GM10248 (cell line): ENCODE measurements around the gene NFATC3.
A peak's percentile ranks its signal among the peaks of the same experiment; 100 is the strongest.

ENCODE experiments used
- CTCF ChIA-PET: fragments of 300-600 bp; sonication (Branson Sonifier 250); formaldehyde crosslinking; extraction: SDS; loops from one replicate; lab custom pipeline; 2021; ENCODE audit warnings: antibody characterized with exemption; lab: Yijun Ruan, JAX
- POLR2A ChIA-PET: fragments of 350-650 bp; sonication (Branson Sonifier 250); formaldehyde crosslinking; extraction: SDS; loops from one replicate; lab custom pipeline; 2020; ENCODE audit warnings: antibody characterized with exemption; lab: Yijun Ruan, JAX
- DNase-seq: peaks from one replicate; pipeline ENCODE4 v3.0.0; 2012; ENCODE audit errors: extremely low spot score
- TF ChIP-seq, protein P1 (sequence below): IDR thresholded peaks from 2 replicates; pipeline ENCODE4 v1.5.1; 2012; ENCODE audit warnings: mild to moderate bottlenecking, low read depth; ENCODE audit errors: extremely low read depth, missing control alignments, control extremely low read depth

Gene NFATC3

GRCh38 chr16:68233085-68233834 lies 148.1 kb downstream of the NFATC3 start:
- ChIA-PET CTCF (no interaction called here), POLR2A (no interaction called here)
- DNase-seq: no peak
- TF ChIP-seq, protein P1, sequence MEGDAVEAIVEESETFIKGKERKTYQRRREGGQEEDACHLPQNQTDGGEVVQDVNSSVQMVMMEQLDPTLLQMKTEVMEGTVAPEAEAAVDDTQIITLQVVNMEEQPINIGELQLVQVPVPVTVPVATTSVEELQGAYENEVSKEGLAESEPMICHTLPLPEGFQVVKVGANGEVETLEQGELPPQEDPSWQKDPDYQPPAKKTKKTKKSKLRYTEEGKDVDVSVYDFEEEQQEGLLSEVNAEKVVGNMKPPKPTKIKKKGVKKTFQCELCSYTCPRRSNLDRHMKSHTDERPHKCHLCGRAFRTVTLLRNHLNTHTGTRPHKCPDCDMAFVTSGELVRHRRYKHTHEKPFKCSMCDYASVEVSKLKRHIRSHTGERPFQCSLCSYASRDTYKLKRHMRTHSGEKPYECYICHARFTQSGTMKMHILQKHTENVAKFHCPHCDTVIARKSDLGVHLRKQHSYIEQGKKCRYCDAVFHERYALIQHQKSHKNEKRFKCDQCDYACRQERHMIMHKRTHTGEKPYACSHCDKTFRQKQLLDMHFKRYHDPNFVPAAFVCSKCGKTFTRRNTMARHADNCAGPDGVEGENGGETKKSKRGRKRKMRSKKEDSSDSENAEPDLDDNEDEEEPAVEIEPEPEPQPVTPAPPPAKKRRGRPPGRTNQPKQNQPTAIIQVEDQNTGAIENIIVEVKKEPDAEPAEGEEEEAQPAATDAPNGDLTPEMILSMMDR: no peak

DNA sequence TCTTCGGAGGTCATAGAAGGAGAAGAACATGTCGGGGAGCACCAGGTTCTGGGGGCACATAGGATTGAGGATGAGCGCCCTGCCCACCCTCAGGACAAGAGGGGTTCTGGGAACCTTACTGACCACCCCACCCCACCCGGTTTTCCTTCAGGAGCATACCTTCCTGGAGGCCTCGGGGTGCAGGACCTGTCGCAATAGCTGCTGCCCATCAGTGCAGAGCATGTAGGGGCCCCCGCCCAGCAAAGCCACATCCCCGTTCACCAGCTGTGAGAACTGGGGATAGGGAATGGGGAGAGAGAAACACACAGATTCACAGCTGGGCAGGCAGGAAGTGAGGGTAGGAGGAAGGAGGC lies 148.6 kb downstream of the NFATC3 start:
- CTCF ChIA-PET: interaction anchor here (1.3 kb wide), 1 partner anchor 93 kb away, joined by 3 read pairs; no protein-coding TSS in a partner anchor
- POLR2A ChIA-PET: no interaction called here
- TF ChIP-seq, protein P1: no peak
- no peak for DNase-seq

DNA sequence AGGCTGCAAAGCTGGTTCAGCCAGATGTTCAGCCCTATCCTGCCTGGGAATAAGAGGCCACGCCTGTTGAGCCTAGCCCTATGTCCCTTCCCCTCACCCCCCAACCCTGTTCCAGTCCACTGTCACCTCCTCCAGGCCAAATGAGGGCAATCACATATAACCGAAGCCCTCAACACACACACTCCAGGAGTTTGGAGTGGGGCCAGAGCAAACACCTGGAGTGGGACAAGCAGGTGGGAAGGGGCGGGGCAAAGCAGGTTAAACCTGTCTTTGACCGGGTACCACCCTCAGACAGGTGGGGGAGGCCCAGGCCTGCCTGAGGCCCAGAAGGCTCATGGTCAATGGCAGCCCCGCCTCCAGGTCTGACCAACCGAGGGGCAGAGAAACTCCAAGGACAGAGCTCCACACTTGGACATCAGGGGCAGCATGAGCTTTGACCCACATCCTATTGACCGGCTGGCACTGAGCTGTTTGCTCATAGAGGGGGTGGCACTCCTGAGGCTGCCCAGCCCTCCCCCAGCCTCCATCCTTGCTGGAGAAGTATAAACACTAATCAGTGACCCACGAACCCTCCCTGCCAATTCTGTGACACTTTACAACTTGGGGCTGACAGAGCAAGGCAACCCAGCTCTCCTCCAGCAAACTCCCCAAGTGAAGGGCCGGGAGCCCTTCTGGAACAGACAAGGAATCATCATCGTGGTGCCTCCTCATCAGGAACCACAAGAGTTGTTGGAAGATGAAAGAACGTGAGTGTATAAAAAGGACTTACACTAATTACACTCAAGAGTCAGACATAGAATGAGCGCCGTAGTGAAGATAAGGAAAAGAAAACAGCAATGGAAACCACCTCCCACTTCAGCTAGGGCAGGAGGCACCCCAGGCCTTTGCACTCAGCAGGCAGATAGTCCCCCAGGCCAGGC lies 149.3 kb downstream of the NFATC3 start:
- DNase-seq: no peak
- ChIA-PET POLR2A (no interaction called here), CTCF (interaction anchor here (0.9 to 1.3 kb wide), 3 partner anchors 92 to 418 kb away, joined by 3 to 4 read pairs (median 3); no protein-coding TSS in a partner anchor)
- TF ChIP-seq, protein P1: no peak

DNA sequence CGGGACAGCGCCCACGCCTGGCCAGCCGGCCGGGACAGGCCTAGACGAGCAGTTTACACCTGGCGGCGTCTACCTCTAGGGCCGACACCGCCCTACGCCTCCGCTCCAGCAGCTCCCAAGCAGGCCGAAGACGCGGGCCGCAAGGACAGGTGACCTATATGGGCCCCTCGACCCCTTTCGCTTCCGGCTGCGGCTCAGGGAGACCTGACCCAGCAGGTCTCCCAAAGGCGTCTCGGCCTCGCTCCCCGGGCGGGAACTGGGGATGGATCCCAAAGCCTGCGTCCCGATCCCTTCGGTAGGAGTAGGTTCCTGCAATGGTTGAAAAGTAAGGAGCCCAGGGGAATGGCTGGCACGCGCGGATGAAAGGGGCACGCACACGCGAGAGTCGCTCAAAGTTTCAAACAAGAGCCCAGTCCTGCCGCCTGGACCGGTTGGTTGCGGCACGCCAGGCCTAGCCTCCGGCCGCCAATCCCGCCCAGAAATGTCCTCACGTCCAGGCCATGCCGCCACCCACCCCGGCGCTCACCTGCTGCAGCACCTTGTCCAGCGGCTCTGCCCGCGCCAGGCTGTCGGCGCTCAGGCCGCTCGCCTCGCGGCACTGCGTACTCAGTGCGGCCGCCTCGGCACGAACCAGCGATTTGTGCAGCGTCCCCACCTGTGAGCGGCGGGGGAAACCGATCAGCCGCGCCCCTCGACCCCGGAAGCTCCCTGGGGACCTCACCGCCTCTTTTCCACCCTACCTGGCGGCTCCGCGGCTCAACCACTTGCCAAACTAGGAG lies 150.1 kb downstream of the NFATC3 start:
- TF ChIP-seq, protein P1: no peak
- CTCF ChIA-PET: interaction anchor here (0.9 to 4.0 kb wide), 4 partner anchors 26 to 419 kb away, joined by 3 to 21 read pairs (median 4); no protein-coding TSS in a partner anchor
- POLR2A ChIA-PET: no interaction called here
- no peak for DNase-seq

- ChIA-PET CTCF (interaction anchor here (4.0 kb wide), 1 partner anchor 25 kb away, joined by 21 read pairs; no protein-coding TSS in a partner anchor), POLR2A (no interaction called here)
- TF ChIP-seq, protein P1: no peak
- no peak for DNase-seq
These were observed 150.6 kb downstream of the NFATC3 start, which contains the start of gene ESRP2 for GRCh38 chr16:68235887-68236136. TSS of gene ESRP2 (minus strand) at chr16:68236127. CDS start at chr16:68236045, 82 bp downstream.

DNA sequence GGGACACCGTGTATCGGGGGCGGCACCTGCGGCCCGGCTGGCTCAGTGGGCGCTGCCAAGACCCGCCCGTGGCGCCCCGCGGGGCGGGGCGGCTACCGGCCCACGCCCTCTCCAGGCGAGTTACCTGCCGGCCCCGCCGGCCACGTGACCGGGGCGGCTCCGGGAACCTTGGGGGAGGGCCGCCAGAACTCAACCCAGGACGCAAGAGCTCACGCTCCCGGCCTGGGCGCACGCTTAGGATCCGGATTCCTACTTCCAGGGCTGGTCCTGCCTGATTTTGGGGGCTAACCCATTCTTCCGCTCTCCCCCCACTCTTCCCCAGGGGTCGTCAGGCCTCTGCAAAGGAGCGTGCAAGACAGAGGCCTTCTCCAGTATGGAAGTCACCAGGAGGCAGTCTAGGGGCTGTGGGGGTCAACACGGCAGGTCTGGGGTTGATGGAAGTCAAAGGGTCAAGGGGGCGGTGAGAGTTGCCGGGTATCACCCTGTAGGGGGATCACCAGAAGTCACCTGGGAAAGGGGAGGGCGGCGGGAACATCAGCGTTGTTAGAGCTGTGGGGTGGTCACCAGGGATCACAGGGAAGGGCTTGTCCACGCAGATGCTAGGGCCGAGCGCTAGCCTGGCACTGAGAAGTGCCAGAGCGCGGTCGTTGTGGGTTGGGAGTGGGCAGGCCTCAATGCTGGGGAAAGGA lies 151.1 kb downstream of the NFATC3 start:
- ChIA-PET CTCF (interaction anchor here (1.1 to 4.0 kb wide), 5 partner anchors 8 to 93 kb away, joined by 3 to 21 read pairs (median 8); partner anchors contain the start of gene SLC7A6), POLR2A (no interaction called here)
- TF ChIP-seq, protein P1: no peak

More for the DNA sequence above, 151.1 kb downstream of the NFATC3 start:
- DNase-seq: peak; percentile 67
